ENCODE data around the gene IQCH. TPM values are rescaled to one million over a fixed set of nuclear protein-coding genes. Genes with fewer than 3 reads are reported as not detected.

The IQCH gene
- total RNA-seq, 1 donor from 2014 or later, result 1.5 TPM

DNA sequence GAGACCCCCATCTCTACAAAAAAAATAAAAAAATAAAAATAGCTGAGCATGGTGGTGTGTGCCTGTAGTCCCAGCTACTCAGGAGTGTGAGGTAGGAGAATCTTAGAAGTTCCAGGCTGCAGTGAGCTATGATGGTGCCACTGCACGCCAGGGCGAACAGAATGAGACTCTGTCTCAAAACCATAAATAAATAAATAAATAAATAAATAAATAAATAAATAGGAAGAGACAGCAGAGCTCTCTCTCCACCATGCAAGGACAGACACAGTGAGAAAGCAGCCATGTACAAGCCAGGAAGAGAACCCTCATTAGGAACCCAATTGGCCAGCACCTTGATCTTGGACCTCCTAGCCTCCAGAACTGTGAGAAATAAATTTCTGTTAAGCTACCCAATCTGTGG is 261.0 kb downstream of the IQCH start:
- TF ChIP-seq, protein P1, sequence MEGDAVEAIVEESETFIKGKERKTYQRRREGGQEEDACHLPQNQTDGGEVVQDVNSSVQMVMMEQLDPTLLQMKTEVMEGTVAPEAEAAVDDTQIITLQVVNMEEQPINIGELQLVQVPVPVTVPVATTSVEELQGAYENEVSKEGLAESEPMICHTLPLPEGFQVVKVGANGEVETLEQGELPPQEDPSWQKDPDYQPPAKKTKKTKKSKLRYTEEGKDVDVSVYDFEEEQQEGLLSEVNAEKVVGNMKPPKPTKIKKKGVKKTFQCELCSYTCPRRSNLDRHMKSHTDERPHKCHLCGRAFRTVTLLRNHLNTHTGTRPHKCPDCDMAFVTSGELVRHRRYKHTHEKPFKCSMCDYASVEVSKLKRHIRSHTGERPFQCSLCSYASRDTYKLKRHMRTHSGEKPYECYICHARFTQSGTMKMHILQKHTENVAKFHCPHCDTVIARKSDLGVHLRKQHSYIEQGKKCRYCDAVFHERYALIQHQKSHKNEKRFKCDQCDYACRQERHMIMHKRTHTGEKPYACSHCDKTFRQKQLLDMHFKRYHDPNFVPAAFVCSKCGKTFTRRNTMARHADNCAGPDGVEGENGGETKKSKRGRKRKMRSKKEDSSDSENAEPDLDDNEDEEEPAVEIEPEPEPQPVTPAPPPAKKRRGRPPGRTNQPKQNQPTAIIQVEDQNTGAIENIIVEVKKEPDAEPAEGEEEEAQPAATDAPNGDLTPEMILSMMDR (IDR thresholded peaks at IDR 0.05), result no peak
- H3K4me3 Mint-ChIP-seq, result no peak overlapping the region
- ChIA-PET CTCF (interaction anchor here (1.5 kb wide), 1 partner anchor 59 kb away, joined by 5 read pairs; no protein-coding TSS in a partner anchor), POLR2A (no interaction called here)
- intact Hi-C loops (cut with micrococcal nuclease), result no loop called here
- peaks cover 6% of the 10 kb centered on the region for H3K4me1 Mint-ChIP-seq
- H3K36me3 Mint-ChIP-seq (ENCODE audit: low read depth), result peaks cover 41% of the 10 kb centered on the region
- ATAC-seq (ENCODE audit: low read depth) (no peak), DNase-seq (no peak)
- H3K9me3 Mint-ChIP-seq, result no peaks in the 10 kb centered on the region
- H3K27me3 Mint-ChIP-seq, result no peaks in the 10 kb centered on the region
- H3K27ac Mint-ChIP-seq, result no peak overlapping the region

DNA sequence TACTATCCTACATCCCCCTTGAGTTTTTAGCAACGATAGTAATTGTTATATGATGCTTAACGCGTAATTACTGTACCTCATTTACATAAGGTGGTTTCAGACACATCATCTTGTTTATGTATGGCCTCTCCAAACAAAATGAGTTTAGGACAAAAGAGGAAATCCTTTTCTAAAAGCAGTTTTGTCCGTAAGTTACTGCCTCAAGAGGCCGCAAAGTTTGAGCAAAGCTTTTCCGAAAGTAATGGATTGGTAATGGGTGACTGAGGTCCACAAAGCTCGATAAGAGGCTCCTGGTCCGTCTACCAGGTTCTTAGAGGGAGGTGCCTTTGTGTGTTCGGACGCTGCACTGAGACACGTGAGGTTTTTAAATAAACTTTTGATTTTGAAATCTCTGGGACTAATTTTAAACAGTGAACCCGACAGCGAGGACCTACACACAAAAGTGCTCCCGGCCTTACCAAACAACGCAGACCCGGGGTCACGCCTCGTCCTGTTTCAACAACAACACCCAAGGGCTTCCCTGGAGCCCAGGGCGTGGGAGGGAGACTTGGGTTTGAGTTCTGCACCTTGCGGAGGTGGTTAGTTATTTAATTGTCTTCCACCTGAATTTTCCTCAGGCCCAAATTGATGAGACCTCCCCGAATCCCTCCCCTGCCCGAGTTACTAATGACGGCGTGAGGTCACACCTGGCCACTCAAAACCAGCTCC is 265.9 kb downstream of the IQCH start:
- DNase-seq (no peak), ATAC-seq (ENCODE audit: low read depth) (peak; percentile 5)
- Mint-ChIP-seq H3K4me1 (peaks cover 22% of the 10 kb centered on the region), H3K9me3 (no peaks in the 10 kb centered on the region), H3K27me3 (no peaks in the 10 kb centered on the region), H3K36me3 (ENCODE audit: low read depth) (peaks cover 11% of the 10 kb centered on the region), H3K27ac (peak overlapping the region; percentile 89), H3K4me3 (peak overlapping the region; percentile 91)
- intact Hi-C loops (cut with micrococcal nuclease), result loop anchor here (1.0 to 5.0 kb wide), 4 partner anchors 19 to 1018 kb away; partner anchors contain the start of genes CLN6, RNU6-1 and RPL4
- TF ChIP-seq, protein P1 (IDR thresholded peaks at IDR 0.05), result no peak
- ChIA-PET CTCF (no interaction called here), POLR2A (interaction anchor here (0.6 to 3.0 kb wide), 10 partner anchors 14 to 757 kb away, joined by 3 to 32 read pairs (median 4); partner anchors contain the start of genes FEM1B, MAP2K5 and PIAS1)

DNA sequence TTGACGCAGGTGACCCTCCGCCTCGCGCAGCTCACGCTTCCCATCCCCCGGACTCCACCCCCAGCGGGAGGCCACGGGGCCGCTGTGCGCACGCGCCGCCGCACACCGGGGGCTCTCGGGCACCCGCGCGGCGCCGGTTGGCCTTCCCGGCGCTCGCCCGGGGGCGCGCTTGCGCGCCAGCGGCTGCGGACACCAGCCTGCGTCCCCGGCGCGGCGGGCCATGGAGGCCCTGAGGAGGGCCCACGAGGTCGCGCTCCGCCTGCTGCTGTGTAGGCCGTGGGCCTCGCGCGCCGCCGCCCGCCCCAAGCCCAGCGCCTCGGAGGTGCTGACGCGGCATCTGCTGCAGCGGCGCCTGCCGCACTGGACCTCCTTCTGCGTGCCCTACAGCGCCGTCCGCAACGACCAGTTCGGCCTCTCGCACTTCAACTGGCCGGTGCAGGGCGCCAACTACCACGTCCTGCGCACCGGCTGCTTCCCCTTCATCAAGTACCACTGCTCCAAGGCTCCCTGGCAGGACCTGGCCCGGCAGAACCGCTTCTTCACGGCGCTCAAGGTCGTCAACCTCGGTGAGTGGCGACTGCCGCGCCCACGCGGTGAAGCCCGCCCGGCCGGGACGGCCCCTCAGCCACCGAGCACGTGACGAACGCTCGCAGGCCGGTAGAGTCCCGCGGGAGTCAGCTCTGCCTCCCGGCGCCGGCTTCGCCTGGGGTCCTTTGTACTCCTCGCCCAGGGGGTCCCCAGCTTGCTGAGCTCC is 266.6 kb downstream of the IQCH start, which contains the start of gene C15orf61:
Gene C15orf61, plus strand, starts transcription at position 103 of the 754 bp plus-strand sequence. Its CDS starts 118 bp downstream, at position 221.
- peak within 1 kb of the TSS; percentile 92 for H3K27ac Mint-ChIP-seq
- peak within 1 kb of the TSS; percentile 93 for H3K4me3 Mint-ChIP-seq
- DNase-seq, result peak; percentile 88
- peak; percentile 81 for ATAC-seq (ENCODE audit: low read depth)
- peaks cover 11% of the 10 kb centered on the region for H3K36me3 Mint-ChIP-seq (ENCODE audit: low read depth)
- peaks cover 22% of the 10 kb centered on the region for H3K4me1 Mint-ChIP-seq
- intact Hi-C loops (cut with micrococcal nuclease), result loop anchor here (1.0 to 5.0 kb wide), 4 partner anchors 18 to 1019 kb away; partner anchors contain the start of genes CLN6, RNU6-1 and RPL4
- ChIA-PET POLR2A (interaction anchor here (0.5 to 3.0 kb wide), 14 partner anchors 14 to 757 kb away, joined by 3 to 32 read pairs (median 4); partner anchors contain the start of genes FEM1B, MAP2K5 and PIAS1), CTCF (no interaction called here)
- no peaks in the 10 kb centered on the region for H3K27me3 Mint-ChIP-seq
- TF ChIP-seq, protein P1 (IDR thresholded peaks at IDR 0.05), result no peak
- no peaks in the 10 kb centered on the region for H3K9me3 Mint-ChIP-seq

DNA sequence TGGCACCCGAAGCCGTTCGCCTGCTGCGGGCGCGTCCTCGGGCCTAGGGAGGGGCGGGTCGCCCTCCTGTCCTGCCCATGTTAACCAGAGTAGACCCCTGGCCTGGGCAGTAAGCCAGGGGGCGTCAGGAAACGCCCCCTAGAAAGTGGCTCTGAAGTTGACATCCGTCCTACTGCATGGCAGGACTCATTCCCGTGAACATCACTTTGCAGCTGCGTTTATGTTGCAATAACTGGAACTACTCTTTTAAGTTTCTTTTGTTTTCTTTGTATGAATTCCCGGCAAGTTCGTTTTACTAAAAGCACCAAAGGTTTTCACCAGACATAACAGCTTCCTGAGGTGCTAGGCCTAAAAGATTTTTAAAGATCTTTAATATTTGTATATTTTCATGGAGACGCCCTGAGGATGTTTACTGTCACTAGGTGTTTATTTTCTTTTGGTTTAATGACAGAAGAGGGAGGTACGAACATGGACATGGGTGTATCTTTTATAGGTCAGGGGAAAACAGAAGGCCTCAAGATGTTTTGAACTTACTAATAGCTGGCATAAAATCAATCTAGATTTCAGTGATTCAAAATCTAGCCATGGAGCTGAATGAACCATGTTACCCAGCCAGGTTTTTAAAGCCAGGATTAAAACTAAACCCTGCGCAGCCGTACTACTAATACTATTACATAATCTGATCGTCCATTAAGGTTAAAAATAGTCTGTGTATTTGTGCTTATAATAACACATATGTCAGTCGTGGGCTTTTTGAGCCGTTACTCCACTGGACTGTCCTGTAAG is 267.4 kb downstream of the IQCH start:
- H3K9me3 Mint-ChIP-seq, result no peaks in the 10 kb centered on the region
- H3K4me3 Mint-ChIP-seq, result peak overlapping the region; percentile 93
- ATAC-seq (ENCODE audit: low read depth), result no peak
- DNase-seq, result no peak
- intact Hi-C loops (cut with micrococcal nuclease), result loop anchor here (1.0 to 5.0 kb wide), 5 partner anchors 17 to 1020 kb away; partner anchors contain the start of genes CLN6, RNU6-1 and RPL4
- peaks cover 22% of the 10 kb centered on the region for H3K4me1 Mint-ChIP-seq
- TF ChIP-seq, protein P1 (IDR thresholded peaks at IDR 0.05), result no peak
- peaks cover 12% of the 10 kb centered on the region for H3K36me3 Mint-ChIP-seq (ENCODE audit: low read depth)
- CTCF ChIA-PET, result no interaction called here
- peak overlapping the region; percentile 92 for H3K27ac Mint-ChIP-seq
- POLR2A ChIA-PET, result interaction anchor here (0.5 to 3.0 kb wide), 7 partner anchors 13 to 756 kb away, joined by 3 to 32 read pairs (median 4); partner anchors contain the start of genes FEM1B and MAP2K5
- H3K27me3 Mint-ChIP-seq, result no peaks in the 10 kb centered on the region

All from activated B cell treated with CpG ODN at 0.5 μM for 24 hours (primary cell).